ENCODE data around the gene DAO.

DAO gene

DNA sequence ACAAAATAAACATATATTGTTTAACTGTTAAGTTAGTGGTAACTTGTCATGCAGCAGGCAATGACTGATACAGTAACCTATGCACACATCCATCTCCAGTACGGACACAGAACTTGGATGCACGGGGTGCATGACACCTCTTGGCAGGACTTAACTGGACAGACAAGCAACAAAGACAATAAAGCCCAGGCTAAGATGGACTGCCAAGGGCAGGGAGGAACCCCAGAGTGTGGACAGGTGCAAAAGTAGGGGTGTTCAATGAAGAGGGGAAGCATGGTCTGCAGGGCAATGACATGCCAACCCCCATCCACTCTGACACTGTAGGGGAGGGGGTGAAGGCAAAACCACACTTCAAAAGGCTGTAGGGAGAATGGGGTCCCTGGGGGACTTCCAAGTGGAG, 34.2 kb upstream of the DAO start:
- TF ChIP-seq, protein P1, sequence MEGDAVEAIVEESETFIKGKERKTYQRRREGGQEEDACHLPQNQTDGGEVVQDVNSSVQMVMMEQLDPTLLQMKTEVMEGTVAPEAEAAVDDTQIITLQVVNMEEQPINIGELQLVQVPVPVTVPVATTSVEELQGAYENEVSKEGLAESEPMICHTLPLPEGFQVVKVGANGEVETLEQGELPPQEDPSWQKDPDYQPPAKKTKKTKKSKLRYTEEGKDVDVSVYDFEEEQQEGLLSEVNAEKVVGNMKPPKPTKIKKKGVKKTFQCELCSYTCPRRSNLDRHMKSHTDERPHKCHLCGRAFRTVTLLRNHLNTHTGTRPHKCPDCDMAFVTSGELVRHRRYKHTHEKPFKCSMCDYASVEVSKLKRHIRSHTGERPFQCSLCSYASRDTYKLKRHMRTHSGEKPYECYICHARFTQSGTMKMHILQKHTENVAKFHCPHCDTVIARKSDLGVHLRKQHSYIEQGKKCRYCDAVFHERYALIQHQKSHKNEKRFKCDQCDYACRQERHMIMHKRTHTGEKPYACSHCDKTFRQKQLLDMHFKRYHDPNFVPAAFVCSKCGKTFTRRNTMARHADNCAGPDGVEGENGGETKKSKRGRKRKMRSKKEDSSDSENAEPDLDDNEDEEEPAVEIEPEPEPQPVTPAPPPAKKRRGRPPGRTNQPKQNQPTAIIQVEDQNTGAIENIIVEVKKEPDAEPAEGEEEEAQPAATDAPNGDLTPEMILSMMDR (IDR thresholded peaks at IDR 0.05) = no peak
- Mint-ChIP-seq H3K4me1 (peaks cover 5% of the 10 kb centered on the region), H3K4me3 (no peak overlapping the region), H3K27me3 (ENCODE audit: low read depth, poor library complexity) (peaks cover 8% of the 10 kb centered on the region), H3K27ac (no peak overlapping the region), H3K36me3 (ENCODE audit: low read depth) (peaks cover 69% of the 10 kb centered on the region), H3K9me3 (peaks cover 18% of the 10 kb centered on the region)
- no peak for DNase-seq

DNA sequence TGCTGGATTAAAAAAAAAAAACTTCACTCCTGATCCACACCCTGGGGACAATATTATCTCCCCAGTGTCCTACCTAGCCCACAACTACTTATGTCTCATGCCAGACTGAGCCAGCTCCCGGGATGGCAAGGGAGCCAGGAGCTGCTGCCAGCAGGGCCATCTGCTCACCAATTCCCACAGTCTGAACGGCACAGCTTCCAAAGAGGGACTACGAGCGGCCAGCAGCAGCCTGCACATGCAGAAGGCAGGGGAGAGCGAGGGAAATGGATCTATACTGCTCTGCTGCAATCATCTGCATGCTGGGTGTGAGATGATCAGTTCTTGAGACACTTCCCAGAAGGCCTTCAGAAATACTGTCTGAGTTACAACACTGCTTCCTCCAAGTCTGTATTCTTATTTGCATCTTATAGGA, 33.6 kb upstream of the DAO start:
- Mint-ChIP-seq H3K36me3 (ENCODE audit: low read depth) (peaks cover 75% of the 10 kb centered on the region), H3K27ac (peak overlapping the region; percentile 45), H3K4me1 (peaks cover 5% of the 10 kb centered on the region), H3K9me3 (peaks cover 18% of the 10 kb centered on the region), H3K27me3 (ENCODE audit: low read depth, poor library complexity) (peaks cover 8% of the 10 kb centered on the region), H3K4me3 (no peak overlapping the region)
- DNase-seq = no peak
- TF ChIP-seq, protein P1 (IDR thresholded peaks at IDR 0.05) = no peak

DNA sequence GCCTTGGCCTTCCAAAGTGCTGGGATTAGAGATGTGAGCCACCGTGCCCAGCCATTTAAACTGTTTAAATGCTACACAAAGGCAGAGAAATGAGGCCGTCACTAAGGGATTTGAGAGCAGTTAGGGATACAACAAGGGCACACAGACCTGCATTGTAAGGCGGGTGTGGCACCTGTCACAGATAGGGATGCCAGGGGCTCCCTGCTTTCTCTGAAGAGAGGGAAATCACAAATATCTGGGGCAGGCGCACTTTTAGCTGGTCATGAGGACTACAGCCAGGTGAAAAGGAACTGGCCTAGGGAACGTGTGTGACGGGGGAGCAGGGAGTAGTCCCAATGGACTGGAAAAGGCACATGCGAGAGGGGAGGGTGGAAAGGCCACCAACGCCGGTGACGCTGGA, 32.2 kb upstream of the DAO start:
- Mint-ChIP-seq H3K4me1 (peaks cover 13% of the 10 kb centered on the region), H3K27ac (peak overlapping the region; percentile 78)

DNA sequence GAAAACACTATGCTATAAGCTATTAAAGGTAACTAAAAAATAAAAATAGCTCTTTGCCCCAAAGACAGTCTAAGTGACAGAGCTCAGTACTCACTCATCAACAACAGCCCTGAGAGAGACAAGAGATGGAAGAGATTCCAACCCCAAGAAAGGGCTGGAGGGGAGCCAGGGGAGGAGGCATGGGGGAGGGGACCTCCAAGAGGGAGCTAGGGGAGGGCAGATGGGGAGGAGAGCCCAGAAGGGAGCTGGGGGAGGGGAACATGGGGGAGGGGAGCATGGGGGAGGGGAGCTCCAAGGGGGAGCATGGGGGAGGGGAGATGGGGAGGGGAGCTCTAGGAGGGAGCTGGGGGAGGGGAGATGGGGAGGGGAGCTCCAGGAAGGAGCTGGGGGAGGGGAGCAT, 30.2 kb upstream of the DAO start:
- H3K36me3 Mint-ChIP-seq (ENCODE audit: low read depth) = peaks cover 86% of the 10 kb centered on the region
- H3K27ac Mint-ChIP-seq = peak overlapping the region; percentile 36
- no peak for DNase-seq
- H3K4me3 Mint-ChIP-seq = no peak overlapping the region
- TF ChIP-seq, protein P1 (IDR thresholded peaks at IDR 0.05) = no peak
- peaks cover 17% of the 10 kb centered on the region for H3K9me3 Mint-ChIP-seq
- peaks cover 32% of the 10 kb centered on the region for H3K4me1 Mint-ChIP-seq
- peaks cover 8% of the 10 kb centered on the region for H3K27me3 Mint-ChIP-seq (ENCODE audit: low read depth, poor library complexity)

More for the DNA sequence above, 32.2 kb upstream of the DAO start:
- H3K9me3 Mint-ChIP-seq = peaks cover 18% of the 10 kb centered on the region
- TF ChIP-seq, protein P1 (IDR thresholded peaks at IDR 0.05) = no peak
- H3K4me3 Mint-ChIP-seq = no peak overlapping the region
- H3K36me3 Mint-ChIP-seq (ENCODE audit: low read depth) = peaks cover 85% of the 10 kb centered on the region
- no peak for DNase-seq
- peaks cover 8% of the 10 kb centered on the region for H3K27me3 Mint-ChIP-seq (ENCODE audit: low read depth, poor library complexity)

DNA sequence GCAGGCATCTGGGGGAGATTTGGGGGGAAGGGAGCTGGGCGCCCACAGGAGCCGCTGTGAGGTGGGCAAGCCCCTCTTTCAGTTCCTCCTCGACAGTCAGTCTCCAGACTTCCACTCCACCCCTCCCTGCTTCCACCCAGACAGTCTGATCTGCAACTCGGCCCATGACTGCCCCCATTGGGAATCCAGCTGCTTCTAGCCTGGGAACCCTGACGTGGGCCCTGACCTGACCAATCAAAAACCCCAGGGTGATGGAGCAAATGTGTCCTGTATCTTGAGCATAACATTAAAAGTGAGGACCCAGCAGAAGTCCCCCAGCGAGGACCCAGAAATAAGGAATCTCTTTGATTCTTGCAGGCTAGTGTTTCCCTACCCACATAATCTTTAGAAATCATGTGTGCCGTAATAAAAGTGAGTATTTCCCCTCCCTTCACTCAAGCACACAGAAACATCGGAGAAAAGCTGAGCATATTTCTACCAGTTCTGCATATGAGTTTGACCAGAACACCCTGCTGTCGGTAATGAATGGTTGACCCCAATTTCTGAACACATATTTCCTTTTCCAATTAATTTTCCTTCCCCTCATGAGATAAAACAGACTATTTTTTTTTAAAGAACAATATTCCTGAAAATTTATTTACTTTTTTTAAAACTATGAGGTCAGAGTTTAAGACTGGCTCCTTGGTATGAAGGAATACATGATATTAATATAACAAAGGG, 28.9 kb upstream of the DAO start:
- no peak overlapping the region for H3K4me3 Mint-ChIP-seq
- peaks cover 7% of the 10 kb centered on the region for H3K27me3 Mint-ChIP-seq (ENCODE audit: low read depth, poor library complexity)
- peaks cover 11% of the 10 kb centered on the region for H3K9me3 Mint-ChIP-seq
- H3K27ac Mint-ChIP-seq = no peak overlapping the region
- TF ChIP-seq, protein P1 (IDR thresholded peaks at IDR 0.05) = no peak
- H3K36me3 Mint-ChIP-seq (ENCODE audit: low read depth) = peaks cover 84% of the 10 kb centered on the region
- no peak for DNase-seq
- H3K4me1 Mint-ChIP-seq = peaks cover 43% of the 10 kb centered on the region
